Measurements from ENCODE around the gene LPIN2. TPM values are rescaled to one million over a fixed set of nuclear protein-coding genes. Genes with fewer than 3 reads are reported as not detected.

LPIN2 gene, protein sequence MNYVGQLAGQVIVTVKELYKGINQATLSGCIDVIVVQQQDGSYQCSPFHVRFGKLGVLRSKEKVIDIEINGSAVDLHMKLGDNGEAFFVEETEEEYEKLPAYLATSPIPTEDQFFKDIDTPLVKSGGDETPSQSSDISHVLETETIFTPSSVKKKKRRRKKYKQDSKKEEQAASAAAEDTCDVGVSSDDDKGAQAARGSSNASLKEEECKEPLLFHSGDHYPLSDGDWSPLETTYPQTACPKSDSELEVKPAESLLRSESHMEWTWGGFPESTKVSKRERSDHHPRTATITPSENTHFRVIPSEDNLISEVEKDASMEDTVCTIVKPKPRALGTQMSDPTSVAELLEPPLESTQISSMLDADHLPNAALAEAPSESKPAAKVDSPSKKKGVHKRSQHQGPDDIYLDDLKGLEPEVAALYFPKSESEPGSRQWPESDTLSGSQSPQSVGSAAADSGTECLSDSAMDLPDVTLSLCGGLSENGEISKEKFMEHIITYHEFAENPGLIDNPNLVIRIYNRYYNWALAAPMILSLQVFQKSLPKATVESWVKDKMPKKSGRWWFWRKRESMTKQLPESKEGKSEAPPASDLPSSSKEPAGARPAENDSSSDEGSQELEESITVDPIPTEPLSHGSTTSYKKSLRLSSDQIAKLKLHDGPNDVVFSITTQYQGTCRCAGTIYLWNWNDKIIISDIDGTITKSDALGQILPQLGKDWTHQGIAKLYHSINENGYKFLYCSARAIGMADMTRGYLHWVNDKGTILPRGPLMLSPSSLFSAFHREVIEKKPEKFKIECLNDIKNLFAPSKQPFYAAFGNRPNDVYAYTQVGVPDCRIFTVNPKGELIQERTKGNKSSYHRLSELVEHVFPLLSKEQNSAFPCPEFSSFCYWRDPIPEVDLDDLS
- total RNA-seq = 30.3 to 38.7 TPM (median 38.6 TPM) in 3 replicates
- long read RNA-seq, partial matches to known transcripts = 7 of 61 reads
- long read RNA-seq, other reads (novel, unspliced or antisense) = 54 of 61 reads

- peak; percentile 1 for TF ChIP-seq CTCF (IDR thresholded peaks at IDR 0.05)
- Mint-ChIP-seq H3K4me3 (ENCODE audit: unreplicated experiment) (peak within 1 kb of the TSS; percentile 91), H3K36me3 (ENCODE audit: low read depth) (peaks cover 14% of the 10 kb centered on the region), H3K9me3 (ENCODE audit: low read depth) (no peaks in the 10 kb centered on the region), H3K4me1 (ENCODE audit: low read depth) (peaks cover 69% of the 10 kb centered on the region), H3K27ac (ENCODE audit: unreplicated experiment) (peak within 1 kb of the TSS; percentile 96), H3K27me3 (ENCODE audit: low read depth) (no peaks in the 10 kb centered on the region)
- DNase-seq (ENCODE audit: low spot score) = peak; percentile 97
Observed at GRCh38 chr18:3013024-3013804, at the start of gene LPIN2. Gene LPIN2, minus strand, starts transcription at chr18:3013144. Its CDS starts 52,304 bp downstream, at chr18:2960840.

- H3K27ac Mint-ChIP-seq (ENCODE audit: unreplicated experiment) = no peak overlapping the region
- no peaks in the 10 kb centered on the region for H3K9me3 Mint-ChIP-seq (ENCODE audit: low read depth)
- no peak for DNase-seq (ENCODE audit: low spot score)
- no peaks in the 10 kb centered on the region for H3K27me3 Mint-ChIP-seq (ENCODE audit: low read depth)
- no peak for TF ChIP-seq CTCF (IDR thresholded peaks at IDR 0.05)
- peaks cover 3% of the 10 kb centered on the region for H3K4me1 Mint-ChIP-seq (ENCODE audit: low read depth)
- no peaks in the 10 kb centered on the region for H3K36me3 Mint-ChIP-seq (ENCODE audit: low read depth)
- no peak overlapping the region for H3K4me3 Mint-ChIP-seq (ENCODE audit: unreplicated experiment)
Observed at GRCh38 chr18:3061581-3062312, 48.8 kb upstream of the LPIN2 start.

GRCh38 chr18:3060667-3061580 is 48.0 kb upstream of the LPIN2 start:
- Mint-ChIP-seq H3K9me3 (ENCODE audit: low read depth) (no peaks in the 10 kb centered on the region), H3K4me1 (ENCODE audit: low read depth) (peaks cover 3% of the 10 kb centered on the region), H3K27ac (ENCODE audit: unreplicated experiment) (no peak overlapping the region), H3K27me3 (ENCODE audit: low read depth) (no peaks in the 10 kb centered on the region), H3K4me3 (ENCODE audit: unreplicated experiment) (no peak overlapping the region), H3K36me3 (ENCODE audit: low read depth) (no peaks in the 10 kb centered on the region)
- TF ChIP-seq CTCF (IDR thresholded peaks at IDR 0.05) = no peak
- no peak for DNase-seq (ENCODE audit: low spot score)

- no peak overlapping the region for H3K27ac Mint-ChIP-seq (ENCODE audit: unreplicated experiment)
- DNase-seq (ENCODE audit: low spot score) = no peak
Observed at GRCh38 chr18:3059272-3059671, 46.3 kb upstream of the LPIN2 start.

More at GRCh38 chr18:3059272-3059671, 46.3 kb upstream of the LPIN2 start:
- no peak for TF ChIP-seq CTCF (IDR thresholded peaks at IDR 0.05)
- no peak overlapping the region for H3K4me3 Mint-ChIP-seq (ENCODE audit: unreplicated experiment)
- peaks cover under 1% of the 10 kb centered on the region for H3K36me3 Mint-ChIP-seq (ENCODE audit: low read depth)
- H3K9me3 Mint-ChIP-seq (ENCODE audit: low read depth) = peaks cover 2% of the 10 kb centered on the region
- no peaks in the 10 kb centered on the region for H3K27me3 Mint-ChIP-seq (ENCODE audit: low read depth)
- peaks cover 3% of the 10 kb centered on the region for H3K4me1 Mint-ChIP-seq (ENCODE audit: low read depth)
